Breast epithelium (tissue), 3 donors: ENCODE measurements around the gene KIF26B.

Source experiments
- CTCF ChIP-seq, 3 donors: fragments of 450-650 bp; IDR thresholded peaks; one replicate each; pipeline ENCODE4 v1.5.1; 2016 to 2017; ENCODE audit warnings: antibody characterized with exemption in 3 of 3, mild to moderate bottlenecking in 3 of 3, moderate library complexity in 3 of 3
- POLR2A ChIP-seq: fragments of 450-650 bp; IDR thresholded peaks from one replicate; pipeline ENCODE4 v1.6.1; 2016; ENCODE audit warnings: antibody characterized with exemption, mild to moderate bottlenecking, moderate library complexity
- POLR2AphosphoS5 ChIP-seq, 3 donors: sonication (generic); formaldehyde crosslinking; IDR thresholded peaks; one replicate each; pipeline ENCODE4 v1.6.1; 2017; ENCODE audit warnings: antibody characterized with exemption in 3 of 3

GRCh38 chr1:245500546-245500945, 345.8 kb downstream of the KIF26B start:
- TF ChIP-seq CTCF (IDR thresholded peaks at IDR 0.05): no peak
- no peak for TF ChIP-seq POLR2A
- TF ChIP-seq POLR2AphosphoS5 (IDR thresholded peaks at IDR 0.05): no peak
